ENCODE results near the gene CEACAM18.
"Not testable (repeated sequence)": the region's sequence is repeated elsewhere in the genome, so short reads cannot be mapped to it uniquely, and the experiment has no call there.

Gene CEACAM18

DNA sequence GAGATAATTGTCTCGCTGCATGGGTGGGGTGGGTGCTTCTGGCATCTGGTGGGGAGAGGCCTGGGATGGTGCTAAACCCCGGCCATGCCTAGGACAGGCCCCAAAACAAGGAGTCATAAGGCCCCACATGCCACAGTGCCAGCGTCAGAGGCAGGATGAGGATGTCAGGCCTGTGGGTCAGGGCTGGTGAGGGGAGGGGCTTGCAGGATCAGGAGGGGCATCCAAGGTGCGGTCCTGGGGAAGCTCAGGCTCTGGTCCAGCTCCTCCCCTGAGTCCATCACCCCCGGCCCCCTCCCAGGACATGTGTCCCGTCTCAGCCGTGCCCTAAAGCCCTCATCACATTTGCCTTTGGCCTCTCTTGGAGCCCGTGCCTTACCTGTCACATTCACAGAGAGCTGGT, 22.6 kb downstream of the CEACAM18 start:
- DNase-seq, result not testable (repeated sequence)

GRCh38 chr19:51501594-51502263, 23.4 kb downstream of the CEACAM18 start, which contains the start of gene SIGLEC12:
Gene SIGLEC12, minus strand, starts transcription at chr19:51501800. Its CDS starts 67 bp downstream, at chr19:51501733.
- DNase-seq, result no peak

DNA sequence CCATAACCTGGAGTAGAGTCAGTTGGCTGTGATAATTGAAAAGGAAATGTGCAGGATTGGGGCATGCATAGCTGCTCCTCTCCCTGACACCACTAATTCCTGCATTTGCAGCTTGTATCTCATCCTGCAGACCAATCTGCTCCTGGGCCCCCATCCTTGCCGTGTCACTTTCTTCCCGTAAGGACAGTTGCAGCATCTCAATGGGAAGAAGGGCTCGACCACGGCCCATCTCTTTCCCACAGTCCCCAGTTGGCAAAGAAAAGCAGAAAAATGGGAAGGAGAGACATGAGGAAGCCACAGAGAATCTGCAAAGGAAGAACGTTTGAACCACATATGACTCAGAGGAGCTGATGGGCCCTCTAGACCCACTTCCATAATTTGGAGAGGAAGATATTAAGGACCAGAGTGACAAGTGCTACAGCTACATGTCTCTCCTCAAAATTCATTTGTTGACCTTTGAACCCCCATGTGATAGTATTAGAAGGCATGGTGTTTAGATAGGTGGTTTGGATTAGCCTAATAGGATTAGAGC, 25.0 kb downstream of the CEACAM18 start:
- no peak for DNase-seq

GRCh38 chr19:51503896-51504295, 25.6 kb downstream of the CEACAM18 start:
- no peak for DNase-seq

DNA sequence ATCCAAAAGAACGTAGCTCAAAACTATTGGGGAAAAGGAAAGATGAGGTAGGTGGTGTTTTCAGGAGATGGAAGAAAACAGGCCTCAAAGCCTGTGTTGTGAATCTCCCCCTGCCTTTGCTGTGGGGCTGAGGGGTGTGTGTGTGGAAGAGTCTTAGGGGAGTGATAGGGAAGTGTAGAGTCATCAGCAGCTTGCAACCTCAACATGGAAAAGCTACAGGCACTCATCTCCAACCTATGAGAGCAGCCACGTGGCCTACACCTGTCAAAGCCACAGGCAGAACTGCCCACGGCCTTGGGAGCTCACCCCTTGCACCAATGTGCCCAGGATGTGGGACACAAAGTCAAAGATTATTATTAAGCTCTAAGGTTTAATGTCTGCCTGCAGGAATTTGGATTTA, 27.6 kb downstream of the CEACAM18 start:
- DNase-seq, result no peak

- no peak for DNase-seq
Measured at GRCh38 chr19:51507192-51507591, 28.9 kb downstream of the CEACAM18 start.

- DNase-seq, result no peak
Measured at GRCh38 chr19:51507640-51508058, 29.3 kb downstream of the CEACAM18 start.

DNA sequence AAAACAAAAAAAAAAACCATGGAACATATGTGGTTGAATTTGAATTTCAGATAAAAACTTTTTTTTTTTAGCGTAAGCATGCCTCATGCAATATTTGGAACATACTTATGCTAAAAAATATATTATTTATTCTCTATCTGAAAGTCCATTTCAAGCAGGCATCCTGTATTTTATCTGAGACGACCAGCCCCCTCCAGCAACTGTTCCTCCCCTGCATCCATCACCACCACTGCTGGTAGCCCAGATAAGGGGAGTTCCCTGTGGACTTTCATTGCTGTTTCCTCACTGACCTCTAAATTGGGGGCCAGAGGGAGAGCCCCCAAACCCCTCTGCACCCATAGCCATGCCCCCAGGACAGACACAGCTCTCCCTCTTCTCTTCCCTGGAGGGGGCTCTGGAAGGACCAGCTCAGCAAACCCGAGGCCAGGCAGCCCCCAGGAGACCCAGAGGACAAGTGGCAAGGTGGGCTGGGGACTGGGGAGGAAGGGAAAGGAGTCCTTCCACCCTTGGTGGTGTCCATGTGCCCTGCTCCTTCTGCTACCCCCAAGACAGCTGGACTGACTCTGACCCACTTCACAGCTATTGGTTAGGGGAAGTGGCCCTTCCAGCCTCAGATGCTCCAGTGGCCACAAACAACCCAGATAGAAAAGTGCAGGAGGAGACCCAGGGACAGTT, 29.9 kb downstream of the CEACAM18 start:
- no peak for DNase-seq

DNA sequence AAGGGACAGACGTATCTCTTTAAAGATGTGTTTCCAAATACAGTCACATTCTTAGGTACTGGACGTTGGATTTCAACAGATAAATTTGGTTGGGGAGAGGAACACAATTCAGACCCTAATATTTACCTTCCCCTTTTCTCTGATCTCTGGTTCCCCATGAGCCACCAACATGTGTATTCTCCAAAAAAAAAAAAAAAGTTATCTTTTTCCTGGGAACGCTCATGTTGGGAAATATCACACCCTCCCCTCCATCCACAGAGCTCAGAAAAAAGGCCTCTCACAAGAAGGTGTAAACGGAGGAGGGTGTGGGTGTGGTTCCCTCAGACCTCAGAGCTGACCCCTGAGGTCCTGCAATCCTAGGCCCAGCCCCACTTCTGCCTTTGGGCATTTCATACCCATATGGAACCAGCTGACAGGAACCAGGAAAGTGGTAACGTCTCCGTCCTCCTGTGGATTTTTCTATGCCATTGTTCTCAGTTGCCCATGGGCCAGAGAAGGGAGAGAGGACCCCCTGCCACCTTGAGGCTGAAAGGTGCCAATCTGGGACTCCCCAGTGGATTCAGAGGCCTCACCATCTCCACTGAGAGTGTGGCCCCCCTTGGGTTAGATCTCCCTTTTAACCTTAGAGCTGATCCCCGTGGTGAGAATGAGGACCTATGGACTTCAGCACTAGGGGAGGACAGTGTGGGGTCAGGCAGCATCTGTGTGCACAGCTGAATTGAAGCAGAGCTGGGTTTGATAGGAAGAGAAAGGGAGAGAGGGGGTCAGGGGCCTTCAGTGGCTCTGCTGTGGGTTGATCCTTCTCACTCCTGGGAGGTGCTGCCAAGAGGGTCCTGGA, 31.7 kb downstream of the CEACAM18 start:
- DNase-seq, result no peak

- DNase-seq, result no peak
Measured at GRCh38 chr19:51511353-51511752, 33.0 kb downstream of the CEACAM18 start.

- DNase-seq, result no peak
Measured at GRCh38 chr19:51513968-51514367, 35.6 kb downstream of the CEACAM18 start.

GRCh38 chr19:51514866-51515481, 36.6 kb downstream of the CEACAM18 start:
- no peak for DNase-seq

GRCh38 chr19:51520728-51521127, 42.4 kb downstream of the CEACAM18 start:
- no peak for DNase-seq

DNA sequence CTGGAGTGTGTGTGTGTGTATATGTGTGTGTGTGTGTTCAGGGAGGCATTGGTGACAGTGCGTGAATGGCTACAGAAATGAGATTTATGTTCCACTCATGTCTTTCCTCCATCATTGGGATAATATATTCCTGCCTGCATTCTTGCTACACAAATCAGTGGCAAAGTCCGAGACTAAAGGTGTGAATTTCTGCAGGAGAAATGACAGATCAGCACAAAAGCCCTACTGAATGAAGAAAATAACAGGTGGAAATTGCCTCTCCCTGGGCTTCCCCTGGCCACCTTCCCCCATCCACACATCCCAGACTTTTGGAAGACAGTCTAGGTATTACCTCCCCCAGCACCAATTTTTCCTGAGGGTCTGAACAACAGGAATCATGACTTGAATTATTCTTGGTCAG, 43.0 kb downstream of the CEACAM18 start:
- no peak for DNase-seq

GRCh38 chr19:51521781-51522180, 43.4 kb downstream of the CEACAM18 start:
- no peak for DNase-seq

GRCh38 chr19:51524666-51525264, 46.4 kb downstream of the CEACAM18 start:
- no peak for DNase-seq

DNA sequence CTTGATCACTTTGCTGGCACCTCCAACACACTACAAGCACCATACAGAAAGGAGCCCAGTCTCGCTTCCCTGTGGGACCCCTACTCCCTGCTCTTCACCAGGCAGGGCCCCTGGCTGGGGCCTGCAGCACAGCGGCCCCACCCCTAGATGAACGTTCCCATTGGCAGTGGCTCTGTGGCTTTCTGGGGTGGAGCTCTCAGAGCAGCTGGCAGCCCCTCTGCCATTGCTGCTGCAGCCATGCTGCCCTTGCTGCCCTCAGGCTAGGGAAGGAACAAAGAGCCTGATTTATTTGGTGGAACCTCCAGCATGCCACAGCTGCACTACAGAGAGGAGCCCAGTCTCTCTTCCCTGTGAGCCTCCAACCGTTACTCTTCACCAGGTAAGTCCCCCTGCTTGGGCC, 47.3 kb downstream of the CEACAM18 start:
- DNase-seq, result no peak

DNA sequence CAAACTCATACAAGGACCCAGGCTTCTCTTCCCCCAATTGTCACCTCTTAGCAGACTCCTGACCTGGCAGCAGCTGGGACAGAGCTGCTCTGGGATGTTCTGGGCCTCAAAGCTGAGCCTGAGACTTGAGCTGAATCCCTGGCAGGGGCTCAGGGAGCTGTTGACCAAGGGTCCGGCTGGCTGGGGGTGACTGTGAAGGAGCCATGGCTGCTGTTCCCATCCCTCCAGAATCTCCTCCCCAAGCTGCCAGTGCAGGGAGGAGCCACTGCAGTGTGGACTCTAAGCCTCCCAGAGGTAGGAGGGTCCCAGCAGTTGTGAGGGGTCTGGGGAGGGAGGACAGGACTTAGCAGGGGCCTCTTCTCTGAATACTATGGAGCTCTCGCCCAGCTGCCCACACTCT, 51.0 kb downstream of the CEACAM18 start:
- no peak for DNase-seq

- DNase-seq, result no peak
Measured at GRCh38 chr19:51530616-51531015, 52.3 kb downstream of the CEACAM18 start.

DNA sequence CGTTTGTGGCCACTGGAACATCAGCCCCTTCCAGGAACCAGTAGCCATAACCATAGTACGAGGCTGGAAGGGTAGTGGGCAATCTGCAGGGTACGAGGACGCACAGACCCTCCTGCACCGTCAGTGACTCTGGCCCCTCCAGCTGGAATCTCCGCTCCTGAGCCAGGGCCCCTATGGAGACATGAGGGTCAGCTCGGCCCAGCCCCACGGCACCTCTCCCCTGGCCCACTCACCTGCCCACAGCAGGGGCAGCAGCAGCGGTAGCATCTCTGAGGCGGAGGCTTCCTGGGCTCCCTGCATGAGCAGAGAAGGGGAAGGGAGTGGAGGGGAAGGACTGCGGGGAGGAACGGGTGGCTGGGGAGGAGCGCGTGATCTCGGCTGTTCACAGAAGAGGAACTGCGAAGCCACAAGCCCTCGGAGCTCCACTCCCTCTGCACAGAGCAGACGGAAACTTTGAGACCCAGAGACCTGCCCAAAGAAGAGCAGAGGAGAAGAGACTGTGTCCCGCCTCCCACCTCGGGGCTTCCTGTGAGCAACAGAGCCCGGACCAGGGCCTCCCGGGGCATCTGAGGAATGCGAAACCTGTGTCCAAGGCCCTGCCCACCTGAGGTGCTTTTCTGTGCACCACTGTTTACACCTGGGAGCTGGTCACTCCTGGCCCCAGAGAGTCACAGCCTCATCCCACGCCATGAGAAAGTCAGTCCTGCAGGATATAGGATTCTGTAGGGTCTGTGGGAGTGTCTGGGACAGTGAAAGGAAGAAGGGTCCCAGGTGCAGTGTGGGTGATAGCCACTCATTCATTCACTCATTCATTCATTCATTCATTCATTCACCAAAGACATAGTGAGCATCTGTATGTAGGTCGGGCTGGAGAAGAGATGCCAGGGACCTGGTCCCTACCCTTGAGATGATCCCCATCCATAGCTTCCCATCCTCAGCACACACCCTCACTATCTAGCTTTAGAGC, 53.3 kb downstream of the CEACAM18 start, which contains the start of gene SIGLEC6:
Gene SIGLEC6, minus strand, starts transcription at position 322 of the 967 bp plus-strand sequence. Its CDS starts 22 bp downstream, at position 300.
- no peak for DNase-seq

DNA sequence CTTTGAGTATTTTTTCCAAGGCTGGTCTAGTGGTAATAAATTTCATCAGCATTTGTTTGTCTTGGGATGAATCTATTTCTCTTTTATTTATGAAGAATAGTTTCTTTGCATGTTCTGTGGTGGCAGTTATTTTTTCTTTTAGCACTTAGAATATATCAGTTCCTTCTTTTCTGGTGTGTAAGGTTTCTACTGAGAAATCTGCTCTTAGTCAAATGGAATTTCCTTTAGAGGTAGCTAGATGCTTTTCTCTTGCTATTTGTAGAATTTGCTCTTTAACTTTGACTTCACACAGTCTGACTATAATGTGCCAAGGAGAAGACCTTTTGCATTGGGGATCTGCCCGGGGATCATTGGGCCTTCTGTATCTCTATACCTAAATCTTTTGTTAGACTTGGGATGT, 57.2 kb downstream of the CEACAM18 start:
- no peak for DNase-seq
